Measurements from ENCODE around the gene PKN1. TPM values are rescaled to one million over a fixed set of nuclear protein-coding genes. Genes with fewer than 3 reads are reported as not detected.

PKN1 gene
- total RNA-seq, 1 experiment from 2014 or later = 170 TPM

DNA sequence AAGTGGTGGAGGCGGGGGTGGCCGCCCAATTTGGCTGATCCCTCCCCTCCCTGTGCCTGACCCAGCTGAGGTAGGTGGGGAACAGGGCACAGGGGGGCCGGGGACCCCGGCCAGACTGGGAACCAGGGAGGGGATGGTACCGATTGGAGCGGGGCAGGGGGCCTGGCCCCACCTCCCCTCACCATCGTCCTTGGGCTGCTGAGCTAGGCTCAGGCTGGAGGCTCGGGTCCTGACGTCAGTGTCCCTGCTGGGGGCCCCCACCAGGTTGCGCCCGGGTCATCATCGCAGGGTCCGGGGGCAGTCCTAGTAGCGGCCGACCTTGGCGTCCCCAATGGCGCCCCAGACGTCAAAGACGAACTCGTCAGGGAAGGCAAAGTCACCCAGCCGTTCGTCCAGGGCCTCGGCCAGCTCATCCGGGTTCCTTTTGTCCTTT lies 45.0 kb downstream of the PKN1 start:
- TF ChIP-seq ZNF219 (CRISPR knock-in tag; IDR thresholded peaks at IDR 0.05; ENCODE audit: borderline replicate concordance) (no peak), FOXK1 (CRISPR knock-in tag; IDR thresholded peaks at IDR 0.05) (no peak), TCF7 (CRISPR knock-in tag; IDR thresholded peaks at IDR 0.05; ENCODE audit: low read depth) (no peak), FOXP1 (CRISPR knock-in tag; IDR thresholded peaks at IDR 0.05; ENCODE audit: borderline replicate concordance) (no peak), TEAD1 (CRISPR knock-in tag; IDR thresholded peaks at IDR 0.05) (no peak), NFATC4 (CRISPR knock-in tag; IDR thresholded peaks at IDR 0.05) (no peak), ATF3 (CRISPR knock-in tag; conservative IDR thresholded peaks at IDR 0.05) (no peak), NR3C1 (CRISPR knock-in tag; conservative IDR thresholded peaks at IDR 0.05; ENCODE audit: low read depth) (no peak), ZNF416 (CRISPR knock-in tag; IDR thresholded peaks at IDR 0.05) (no peak), GABPB1 (CRISPR knock-in tag; IDR thresholded peaks at IDR 0.05) (no peak), NR1H2 (CRISPR knock-in tag; IDR thresholded peaks at IDR 0.05) (no peak)
- TF ChIP-seq, protein P1, sequence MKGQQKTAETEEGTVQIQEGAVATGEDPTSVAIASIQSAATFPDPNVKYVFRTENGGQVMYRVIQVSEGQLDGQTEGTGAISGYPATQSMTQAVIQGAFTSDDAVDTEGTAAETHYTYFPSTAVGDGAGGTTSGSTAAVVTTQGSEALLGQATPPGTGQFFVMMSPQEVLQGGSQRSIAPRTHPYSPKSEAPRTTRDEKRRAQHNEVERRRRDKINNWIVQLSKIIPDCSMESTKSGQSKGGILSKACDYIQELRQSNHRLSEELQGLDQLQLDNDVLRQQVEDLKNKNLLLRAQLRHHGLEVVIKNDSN (CRISPR knock-in tag; IDR thresholded peaks at IDR 0.05) = no peak
- TF ChIP-seq, protein P2, sequence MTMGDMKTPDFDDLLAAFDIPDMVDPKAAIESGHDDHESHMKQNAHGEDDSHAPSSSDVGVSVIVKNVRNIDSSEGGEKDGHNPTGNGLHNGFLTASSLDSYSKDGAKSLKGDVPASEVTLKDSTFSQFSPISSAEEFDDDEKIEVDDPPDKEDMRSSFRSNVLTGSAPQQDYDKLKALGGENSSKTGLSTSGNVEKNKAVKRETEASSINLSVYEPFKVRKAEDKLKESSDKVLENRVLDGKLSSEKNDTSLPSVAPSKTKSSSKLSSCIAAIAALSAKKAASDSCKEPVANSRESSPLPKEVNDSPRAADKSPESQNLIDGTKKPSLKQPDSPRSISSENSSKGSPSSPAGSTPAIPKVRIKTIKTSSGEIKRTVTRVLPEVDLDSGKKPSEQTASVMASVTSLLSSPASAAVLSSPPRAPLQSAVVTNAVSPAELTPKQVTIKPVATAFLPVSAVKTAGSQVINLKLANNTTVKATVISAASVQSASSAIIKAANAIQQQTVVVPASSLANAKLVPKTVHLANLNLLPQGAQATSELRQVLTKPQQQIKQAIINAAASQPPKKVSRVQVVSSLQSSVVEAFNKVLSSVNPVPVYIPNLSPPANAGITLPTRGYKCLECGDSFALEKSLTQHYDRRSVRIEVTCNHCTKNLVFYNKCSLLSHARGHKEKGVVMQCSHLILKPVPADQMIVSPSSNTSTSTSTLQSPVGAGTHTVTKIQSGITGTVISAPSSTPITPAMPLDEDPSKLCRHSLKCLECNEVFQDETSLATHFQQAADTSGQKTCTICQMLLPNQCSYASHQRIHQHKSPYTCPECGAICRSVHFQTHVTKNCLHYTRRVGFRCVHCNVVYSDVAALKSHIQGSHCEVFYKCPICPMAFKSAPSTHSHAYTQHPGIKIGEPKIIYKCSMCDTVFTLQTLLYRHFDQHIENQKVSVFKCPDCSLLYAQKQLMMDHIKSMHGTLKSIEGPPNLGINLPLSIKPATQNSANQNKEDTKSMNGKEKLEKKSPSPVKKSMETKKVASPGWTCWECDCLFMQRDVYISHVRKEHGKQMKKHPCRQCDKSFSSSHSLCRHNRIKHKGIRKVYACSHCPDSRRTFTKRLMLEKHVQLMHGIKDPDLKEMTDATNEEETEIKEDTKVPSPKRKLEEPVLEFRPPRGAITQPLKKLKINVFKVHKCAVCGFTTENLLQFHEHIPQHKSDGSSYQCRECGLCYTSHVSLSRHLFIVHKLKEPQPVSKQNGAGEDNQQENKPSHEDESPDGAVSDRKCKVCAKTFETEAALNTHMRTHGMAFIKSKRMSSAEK (CRISPR knock-in tag; IDR thresholded peaks at IDR 0.05; ENCODE audit: borderline replicate concordance) = no peak
- TF ChIP-seq, protein P3, sequence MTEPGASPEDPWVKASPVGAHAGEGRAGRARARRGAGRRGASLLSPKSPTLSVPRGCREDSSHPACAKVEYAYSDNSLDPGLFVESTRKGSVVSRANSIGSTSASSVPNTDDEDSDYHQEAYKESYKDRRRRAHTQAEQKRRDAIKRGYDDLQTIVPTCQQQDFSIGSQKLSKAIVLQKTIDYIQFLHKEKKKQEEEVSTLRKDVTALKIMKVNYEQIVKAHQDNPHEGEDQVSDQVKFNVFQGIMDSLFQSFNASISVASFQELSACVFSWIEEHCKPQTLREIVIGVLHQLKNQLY (CRISPR knock-in tag; IDR thresholded peaks at IDR 0.05) = no peak
- TF ChIP-seq, protein P4, sequence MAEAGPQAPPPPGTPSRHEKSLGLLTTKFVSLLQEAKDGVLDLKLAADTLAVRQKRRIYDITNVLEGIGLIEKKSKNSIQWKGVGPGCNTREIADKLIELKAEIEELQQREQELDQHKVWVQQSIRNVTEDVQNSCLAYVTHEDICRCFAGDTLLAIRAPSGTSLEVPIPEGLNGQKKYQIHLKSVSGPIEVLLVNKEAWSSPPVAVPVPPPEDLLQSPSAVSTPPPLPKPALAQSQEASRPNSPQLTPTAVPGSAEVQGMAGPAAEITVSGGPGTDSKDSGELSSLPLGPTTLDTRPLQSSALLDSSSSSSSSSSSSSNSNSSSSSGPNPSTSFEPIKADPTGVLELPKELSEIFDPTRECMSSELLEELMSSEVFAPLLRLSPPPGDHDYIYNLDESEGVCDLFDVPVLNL (CRISPR knock-in tag; IDR thresholded peaks at IDR 0.05; ENCODE audit: borderline replicate concordance, low read depth) = no peak
- TF ChIP-seq, protein P5, sequence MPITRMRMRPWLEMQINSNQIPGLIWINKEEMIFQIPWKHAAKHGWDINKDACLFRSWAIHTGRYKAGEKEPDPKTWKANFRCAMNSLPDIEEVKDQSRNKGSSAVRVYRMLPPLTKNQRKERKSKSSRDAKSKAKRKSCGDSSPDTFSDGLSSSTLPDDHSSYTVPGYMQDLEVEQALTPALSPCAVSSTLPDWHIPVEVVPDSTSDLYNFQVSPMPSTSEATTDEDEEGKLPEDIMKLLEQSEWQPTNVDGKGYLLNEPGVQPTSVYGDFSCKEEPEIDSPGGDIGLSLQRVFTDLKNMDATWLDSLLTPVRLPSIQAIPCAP (CRISPR knock-in tag; IDR thresholded peaks at IDR 0.05) = no peak
- POLR2A ChIA-PET = interaction anchor here (0.5 kb wide), 1 partner anchor 13 kb away, joined by 3 read pairs; no protein-coding TSS in a partner anchor
- H3K36me3 Mint-ChIP-seq = peaks cover 11% of the 10 kb centered on the region; the same call in 1 of the 2 replicates
- ATAC-seq (no peak), DNase-seq (ENCODE audit: low spot score) (no peak)
- H3K27ac Mint-ChIP-seq = no peak overlapping the region
- no peaks in the 10 kb centered on the region for H3K9me3 Mint-ChIP-seq
- H3K4me3 Mint-ChIP-seq = no peak overlapping the region
- peaks cover 6% of the 10 kb centered on the region for H3K27me3 Mint-ChIP-seq (ENCODE audit: low read depth)
- peaks cover 20% of the 10 kb centered on the region for H3K4me1 Mint-ChIP-seq
- CTCF ChIA-PET = interaction anchor here (1.1 to 4.7 kb wide), 3 partner anchors 9 to 72 kb away, joined by 3 to 45 read pairs (median 4); no protein-coding TSS in a partner anchor

GRCh38 chr19:14479309-14479974 lies 46.3 kb downstream of the PKN1 start:
- ChIA-PET CTCF (interaction anchor here (0.6 to 4.7 kb wide), 50 partner anchors 7 to 1594 kb away, joined by 3 to 48 read pairs (median 5); partner anchors contain the start of genes ASF1B, DDX39A, DNAJB1 and GIPC1), POLR2A (interaction anchor here (1.0 kb wide), 1 partner anchor 16 kb away, joined by 3 read pairs; the partner anchor contains the start of gene GIPC1)
- H3K27me3 Mint-ChIP-seq (ENCODE audit: low read depth) = peaks cover 2% of the 10 kb centered on the region; the same call in 1 of the 2 replicates
- H3K27ac Mint-ChIP-seq = no peak overlapping the region
- H3K4me3 Mint-ChIP-seq = no peak overlapping the region
- ATAC-seq (no peak), DNase-seq (ENCODE audit: low spot score) (no peak)
- no peaks in the 10 kb centered on the region for H3K9me3 Mint-ChIP-seq
- H3K4me1 Mint-ChIP-seq = peaks cover 16% of the 10 kb centered on the region
- H3K36me3 Mint-ChIP-seq = peaks cover 14% of the 10 kb centered on the region
- TF ChIP-seq OVOL2 (CRISPR knock-in tag; IDR thresholded peaks at IDR 0.05; ENCODE audit: borderline replicate concordance) (no peak), NR2C2 (CRISPR knock-in tag; IDR thresholded peaks at IDR 0.05) (no peak), CREB1 (CRISPR knock-in tag; IDR thresholded peaks at IDR 0.05) (no peak), ZNF396 (CRISPR knock-in tag; IDR thresholded peaks at IDR 0.05; ENCODE audit: borderline replicate concordance) (no peak)
- TF ChIP-seq, protein P6, sequence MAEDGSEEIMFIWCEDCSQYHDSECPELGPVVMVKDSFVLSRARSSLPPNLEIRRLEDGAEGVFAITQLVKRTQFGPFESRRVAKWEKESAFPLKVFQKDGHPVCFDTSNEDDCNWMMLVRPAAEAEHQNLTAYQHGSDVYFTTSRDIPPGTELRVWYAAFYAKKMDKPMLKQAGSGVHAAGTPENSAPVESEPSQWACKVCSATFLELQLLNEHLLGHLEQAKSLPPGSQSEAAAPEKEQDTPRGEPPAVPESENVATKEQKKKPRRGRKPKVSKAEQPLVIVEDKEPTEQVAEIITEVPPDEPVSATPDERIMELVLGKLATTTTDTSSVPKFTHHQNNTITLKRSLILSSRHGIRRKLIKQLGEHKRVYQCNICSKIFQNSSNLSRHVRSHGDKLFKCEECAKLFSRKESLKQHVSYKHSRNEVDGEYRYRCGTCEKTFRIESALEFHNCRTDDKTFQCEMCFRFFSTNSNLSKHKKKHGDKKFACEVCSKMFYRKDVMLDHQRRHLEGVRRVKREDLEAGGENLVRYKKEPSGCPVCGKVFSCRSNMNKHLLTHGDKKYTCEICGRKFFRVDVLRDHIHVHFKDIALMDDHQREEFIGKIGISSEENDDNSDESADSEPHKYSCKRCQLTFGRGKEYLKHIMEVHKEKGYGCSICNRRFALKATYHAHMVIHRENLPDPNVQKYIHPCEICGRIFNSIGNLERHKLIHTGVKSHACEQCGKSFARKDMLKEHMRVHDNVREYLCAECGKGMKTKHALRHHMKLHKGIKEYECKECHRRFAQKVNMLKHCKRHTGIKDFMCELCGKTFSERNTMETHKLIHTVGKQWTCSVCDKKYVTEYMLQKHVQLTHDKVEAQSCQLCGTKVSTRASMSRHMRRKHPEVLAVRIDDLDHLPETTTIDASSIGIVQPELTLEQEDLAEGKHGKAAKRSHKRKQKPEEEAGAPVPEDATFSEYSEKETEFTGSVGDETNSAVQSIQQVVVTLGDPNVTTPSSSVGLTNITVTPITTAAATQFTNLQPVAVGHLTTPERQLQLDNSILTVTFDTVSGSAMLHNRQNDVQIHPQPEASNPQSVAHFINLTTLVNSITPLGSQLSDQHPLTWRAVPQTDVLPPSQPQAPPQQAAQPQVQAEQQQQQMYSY (CRISPR knock-in tag; IDR thresholded peaks at IDR 0.05) = no peak

All from WTC11 (cell line).